ENCODE data around the gene PAK5.

DNA sequence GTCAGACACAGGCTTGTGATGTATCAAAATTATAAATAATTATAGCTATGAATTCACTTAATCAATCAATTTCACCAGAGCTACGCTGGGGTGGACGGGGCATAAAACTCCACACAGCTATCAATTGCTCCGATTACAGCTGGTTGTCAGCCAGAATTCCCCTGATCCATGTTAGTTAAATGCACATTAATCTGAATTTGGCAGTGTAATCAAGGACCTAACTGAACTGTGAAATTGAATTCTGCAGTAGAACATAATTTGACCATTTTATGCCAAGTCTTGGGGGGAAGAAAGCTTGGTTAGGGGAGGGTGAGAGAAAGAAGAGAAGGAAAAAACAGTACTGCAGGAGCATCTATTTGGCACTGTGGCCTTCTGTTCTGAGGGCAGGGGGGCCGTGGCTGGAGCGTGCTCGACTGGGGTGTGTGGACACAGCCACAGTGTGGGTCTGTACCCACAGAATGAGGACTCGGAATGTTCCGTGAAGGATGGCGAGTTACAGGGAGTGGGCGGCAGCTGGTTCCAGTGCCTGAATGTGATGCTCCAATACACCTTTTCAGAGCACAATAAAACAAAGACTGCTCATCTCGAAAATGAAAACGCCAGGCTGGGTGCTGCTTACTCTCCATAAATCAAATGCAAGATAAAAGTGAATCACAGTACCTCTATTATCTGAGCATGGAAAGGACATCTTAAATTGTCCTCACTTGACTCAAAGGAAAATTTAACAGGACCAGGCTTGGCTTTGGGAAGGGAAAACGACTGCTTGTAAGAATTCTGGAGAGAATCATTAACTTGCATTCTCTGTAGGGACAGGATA lies 265.3 kb downstream of the PAK5 start:
- TF ChIP-seq, protein P1, sequence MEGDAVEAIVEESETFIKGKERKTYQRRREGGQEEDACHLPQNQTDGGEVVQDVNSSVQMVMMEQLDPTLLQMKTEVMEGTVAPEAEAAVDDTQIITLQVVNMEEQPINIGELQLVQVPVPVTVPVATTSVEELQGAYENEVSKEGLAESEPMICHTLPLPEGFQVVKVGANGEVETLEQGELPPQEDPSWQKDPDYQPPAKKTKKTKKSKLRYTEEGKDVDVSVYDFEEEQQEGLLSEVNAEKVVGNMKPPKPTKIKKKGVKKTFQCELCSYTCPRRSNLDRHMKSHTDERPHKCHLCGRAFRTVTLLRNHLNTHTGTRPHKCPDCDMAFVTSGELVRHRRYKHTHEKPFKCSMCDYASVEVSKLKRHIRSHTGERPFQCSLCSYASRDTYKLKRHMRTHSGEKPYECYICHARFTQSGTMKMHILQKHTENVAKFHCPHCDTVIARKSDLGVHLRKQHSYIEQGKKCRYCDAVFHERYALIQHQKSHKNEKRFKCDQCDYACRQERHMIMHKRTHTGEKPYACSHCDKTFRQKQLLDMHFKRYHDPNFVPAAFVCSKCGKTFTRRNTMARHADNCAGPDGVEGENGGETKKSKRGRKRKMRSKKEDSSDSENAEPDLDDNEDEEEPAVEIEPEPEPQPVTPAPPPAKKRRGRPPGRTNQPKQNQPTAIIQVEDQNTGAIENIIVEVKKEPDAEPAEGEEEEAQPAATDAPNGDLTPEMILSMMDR (IDR thresholded peaks at IDR 0.05), result no peak
- no peak for TF ChIP-seq EZH2 (IDR thresholded peaks at IDR 0.05; ENCODE audit: borderline replicate concordance, insufficient read depth, low read depth, low read length, poor library complexity, severe bottlenecking)

Data from B cell (primary cell).